GM12872 (cell line): ENCODE results near the gene DLG4.

ENCODE experiments used
- TF ChIP-seq, protein P1 (sequence below): IDR thresholded peaks from 3 replicates; pipeline ENCODE4 v1.5.1; 2011; ENCODE audit warnings: low read depth, mild to moderate bottlenecking, low read length, moderate library complexity; ENCODE audit not compliant: insufficient read depth

DLG4 gene

DNA sequence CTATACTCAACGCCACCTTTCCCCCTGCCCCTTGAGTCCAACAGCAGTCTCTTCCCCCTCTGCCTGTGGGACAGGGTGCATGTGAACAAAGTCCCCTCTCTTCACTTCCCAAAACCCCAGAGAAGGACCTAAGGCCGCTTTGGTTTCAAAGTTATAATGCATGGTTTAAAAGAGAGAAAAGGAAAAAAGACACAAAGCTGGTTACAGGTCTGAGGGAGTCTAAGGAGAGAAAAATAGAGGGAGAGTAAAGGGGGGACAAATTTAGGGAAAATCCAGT, 23.8 kb upstream of the DLG4 start:
- TF ChIP-seq, protein P1, sequence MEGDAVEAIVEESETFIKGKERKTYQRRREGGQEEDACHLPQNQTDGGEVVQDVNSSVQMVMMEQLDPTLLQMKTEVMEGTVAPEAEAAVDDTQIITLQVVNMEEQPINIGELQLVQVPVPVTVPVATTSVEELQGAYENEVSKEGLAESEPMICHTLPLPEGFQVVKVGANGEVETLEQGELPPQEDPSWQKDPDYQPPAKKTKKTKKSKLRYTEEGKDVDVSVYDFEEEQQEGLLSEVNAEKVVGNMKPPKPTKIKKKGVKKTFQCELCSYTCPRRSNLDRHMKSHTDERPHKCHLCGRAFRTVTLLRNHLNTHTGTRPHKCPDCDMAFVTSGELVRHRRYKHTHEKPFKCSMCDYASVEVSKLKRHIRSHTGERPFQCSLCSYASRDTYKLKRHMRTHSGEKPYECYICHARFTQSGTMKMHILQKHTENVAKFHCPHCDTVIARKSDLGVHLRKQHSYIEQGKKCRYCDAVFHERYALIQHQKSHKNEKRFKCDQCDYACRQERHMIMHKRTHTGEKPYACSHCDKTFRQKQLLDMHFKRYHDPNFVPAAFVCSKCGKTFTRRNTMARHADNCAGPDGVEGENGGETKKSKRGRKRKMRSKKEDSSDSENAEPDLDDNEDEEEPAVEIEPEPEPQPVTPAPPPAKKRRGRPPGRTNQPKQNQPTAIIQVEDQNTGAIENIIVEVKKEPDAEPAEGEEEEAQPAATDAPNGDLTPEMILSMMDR = no peak

DNA sequence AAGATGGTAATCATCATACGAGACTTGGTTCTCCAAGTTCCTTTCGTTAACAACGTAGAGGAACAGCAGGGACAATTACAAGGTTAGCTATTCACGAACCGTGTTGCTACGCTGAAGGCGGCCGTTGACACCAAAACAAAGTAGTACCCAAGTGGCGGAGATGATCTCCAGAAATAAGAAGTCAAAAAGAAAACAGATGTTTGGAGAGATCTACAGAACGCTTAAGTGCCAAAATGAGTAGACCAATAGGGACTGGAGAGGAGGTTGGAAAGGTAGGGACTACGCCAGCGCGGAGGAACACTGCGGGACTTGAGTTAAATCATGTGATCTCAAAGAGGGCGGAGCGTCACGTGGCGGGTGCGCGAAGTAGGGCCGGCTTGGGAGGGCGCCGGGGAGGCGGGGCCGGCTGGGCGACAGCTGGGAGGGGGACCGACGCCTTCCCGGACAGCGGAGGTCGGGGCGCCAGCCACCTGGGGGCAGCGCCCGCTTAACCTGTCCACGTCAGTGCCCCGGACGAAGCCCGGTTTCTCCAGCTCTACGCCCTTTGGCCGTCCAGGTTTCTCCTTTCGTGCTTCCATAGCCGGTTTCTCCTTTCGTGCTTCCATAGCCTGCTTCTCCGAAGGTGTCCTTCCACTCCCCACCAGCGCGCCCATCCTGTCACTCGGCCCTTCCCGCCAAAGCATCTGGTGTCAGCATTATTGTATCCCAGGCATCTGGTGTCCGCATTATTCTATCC, 23.2 kb upstream of the DLG4 start:
- TF ChIP-seq, protein P1 = no peak

DNA sequence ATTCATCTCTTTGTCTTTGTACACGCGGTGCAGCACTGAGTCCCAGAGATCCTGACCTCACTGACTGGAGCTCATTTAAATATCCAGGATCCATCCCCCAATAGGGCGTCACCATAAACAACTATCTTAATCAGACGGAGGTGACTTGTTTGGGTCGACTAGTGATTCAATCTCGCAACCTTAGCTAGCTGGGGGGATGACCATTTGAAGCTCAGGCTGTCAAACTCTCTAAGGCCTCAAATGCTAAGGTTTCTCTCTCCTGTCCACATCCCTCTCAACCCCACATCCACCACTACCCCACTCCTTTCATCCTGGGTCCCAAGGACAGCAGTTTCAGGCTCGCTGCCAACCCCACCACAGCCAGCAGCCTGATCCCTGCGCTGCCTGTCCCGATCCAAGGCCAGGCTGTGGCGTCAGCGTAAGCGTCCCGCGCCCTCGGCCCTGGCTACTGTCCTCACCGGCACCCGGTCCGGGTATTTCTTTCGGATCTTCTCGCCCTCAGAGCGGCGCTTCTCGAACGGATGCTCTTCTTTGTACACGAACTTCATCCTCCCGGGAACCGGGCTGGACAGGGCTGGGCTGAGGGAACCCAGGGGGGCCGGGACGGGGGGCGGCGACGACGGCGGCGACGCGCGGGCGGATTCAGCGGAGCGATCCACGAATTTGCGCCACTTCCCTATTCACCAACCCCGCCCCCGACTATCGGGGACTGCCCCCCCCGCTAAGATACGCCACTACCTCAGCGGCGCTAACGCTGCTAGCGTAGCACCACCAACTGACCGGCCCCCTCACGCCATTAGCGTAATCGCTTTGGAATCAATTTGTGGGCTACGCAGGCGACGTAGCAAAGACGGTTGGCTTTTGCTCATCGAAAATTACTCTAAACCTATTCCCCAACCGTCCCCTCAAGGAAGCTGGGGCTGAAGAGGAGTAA, 22.4 kb upstream of the DLG4 start, which contains the start of gene GABARAP:
TSS of gene GABARAP (minus strand) at position 667 of the 934 bp plus-strand sequence. CDS start at position 548, 119 bp downstream.
- TF ChIP-seq, protein P1 = no peak

DNA sequence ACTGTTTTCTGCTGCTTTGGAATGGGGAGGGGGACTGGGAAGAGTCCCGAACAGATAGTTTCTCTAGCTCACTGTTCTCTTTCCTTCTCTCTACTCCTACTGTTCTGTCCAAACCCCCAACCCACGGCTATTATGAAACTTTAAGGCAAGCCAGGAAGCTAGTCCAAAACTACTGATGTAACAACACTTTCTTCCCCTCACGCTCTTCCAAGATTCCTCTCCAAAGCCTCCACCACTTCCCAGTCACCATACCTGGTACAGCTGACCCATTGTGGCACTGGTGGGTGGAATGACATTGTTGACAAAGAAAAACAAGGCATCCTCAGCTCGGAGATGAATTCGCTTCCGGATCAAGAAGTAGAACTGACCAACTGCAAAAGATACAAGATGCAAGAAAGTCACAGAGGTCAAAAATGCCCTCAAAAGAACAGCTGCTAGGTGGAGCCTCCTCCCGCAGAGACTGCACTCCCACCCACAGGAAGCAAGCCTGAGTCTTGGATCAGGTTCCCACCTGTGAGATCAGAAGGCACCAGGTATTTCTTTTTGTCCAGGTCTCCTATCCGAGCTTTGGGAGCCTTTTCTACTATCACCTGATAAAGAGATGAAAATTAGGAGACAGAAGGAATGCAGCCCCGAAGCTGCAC, 21.6 kb upstream of the DLG4 start:
- TF ChIP-seq, protein P1 = no peak

DNA sequence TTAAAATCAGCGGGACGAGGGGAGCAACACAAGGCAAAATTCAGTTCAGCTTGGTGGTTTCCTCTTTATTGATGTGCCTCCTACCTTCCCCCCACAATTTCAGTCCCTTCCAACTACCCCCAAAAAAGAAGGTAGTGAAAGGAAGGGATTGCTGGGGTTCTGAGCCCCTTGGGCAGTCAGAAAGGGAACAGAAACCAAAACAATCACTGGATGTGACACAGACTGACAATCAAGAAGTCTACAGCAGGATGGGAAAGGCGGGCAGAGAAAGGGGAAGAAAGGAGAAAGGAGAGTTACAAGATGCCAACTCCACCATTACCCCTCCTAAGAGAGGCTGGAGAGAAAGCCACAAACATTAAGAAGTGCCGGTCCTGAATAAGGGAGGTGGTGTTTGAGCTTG, 20.7 kb upstream of the DLG4 start:
- TF ChIP-seq, protein P1 = no peak

DNA sequence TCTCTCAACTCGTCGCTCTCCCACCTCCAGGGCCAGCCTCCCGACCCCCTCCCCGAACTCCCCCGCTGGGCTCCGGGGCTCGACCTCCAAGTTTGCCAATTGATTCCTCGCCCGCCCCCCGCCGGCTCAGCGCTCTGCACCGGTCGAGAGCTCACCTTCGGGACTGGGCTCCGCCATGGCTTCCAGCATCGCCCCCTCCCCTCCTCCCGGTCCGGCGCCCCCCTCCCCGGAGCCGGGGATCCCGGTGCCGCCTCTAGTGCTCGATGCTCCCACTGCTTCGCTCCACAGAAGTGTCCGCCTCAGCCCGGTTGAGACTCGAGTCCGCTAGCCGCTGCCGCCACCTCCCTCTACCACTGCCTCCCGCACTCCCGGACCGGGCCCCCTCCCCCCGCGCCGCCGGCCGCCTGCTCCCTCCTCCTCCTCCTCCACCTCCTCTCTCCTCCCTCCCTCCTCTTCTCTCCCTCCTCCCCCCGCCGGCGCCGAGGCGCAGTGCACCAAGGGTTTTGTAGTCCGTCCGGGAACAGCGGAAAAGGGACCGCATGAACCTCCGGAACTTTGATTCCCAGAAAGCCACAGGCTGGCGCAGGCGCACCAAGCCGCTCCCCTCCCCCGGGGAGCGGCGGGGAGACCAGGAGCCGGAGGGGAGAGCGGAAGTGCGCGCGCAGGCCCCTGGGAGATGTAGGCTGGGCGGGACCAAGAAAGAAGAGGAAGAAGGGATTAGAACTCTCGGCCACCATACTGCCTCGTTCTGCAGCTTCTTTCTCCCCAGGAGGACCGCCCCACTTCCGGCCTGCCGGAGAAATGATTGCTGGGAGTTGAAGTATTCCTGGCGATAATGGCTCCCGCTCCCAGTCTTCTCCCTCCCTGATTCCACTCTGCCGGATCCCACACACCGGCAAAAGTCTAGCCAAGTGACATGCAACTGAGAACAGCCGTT, 19.7 kb upstream of the DLG4 start, which contains the start of gene PHF23:
TSS of gene PHF23 (minus strand) at position 367 of the 937 bp plus-strand sequence. CDS start at position 189, 178 bp downstream.
- TF ChIP-seq, protein P1 = no peak
